HepG2 (cell line): ENCODE measurements around the gene UGT1A3. TPM values are rescaled to one million over a fixed set of nuclear protein-coding genes. Genes with fewer than 3 reads are reported as not detected.
A peak's percentile ranks its signal among the peaks of the same experiment; 100 is the strongest.

Experiments
- ATAC-seq: fragments of 200-7000 bp; cut with Tn5 transposase; 3 replicates; pipeline ENCODE4 v1.9.1; 2020; ENCODE audit warnings: mild to moderate bottlenecking, moderate library complexity
- BruUV-seq: library from RNA; stranded (reverse); fragments of 400-500 nt; replicated peaks from 2 replicates; lab custom pipeline; 2021; lab: Mats Ljungman, UMichigan
- CTCF ChIA-PET: fragments of 300-600 bp; formaldehyde crosslinking; extraction: SDS; loops from one replicate; lab custom pipeline; 2021; ENCODE audit warnings: low total read pairs, inconsistent platforms, low intra/inter-chr PET ratio; lab: Yijun Ruan, JAX
- POLR2A ChIA-PET: fragments of 350-600 bp; sonication (Branson Sonifier 250); formaldehyde crosslinking; loops from one replicate; lab custom pipeline; 2020; ENCODE audit warnings: antibody characterized with exemption, inconsistent platforms; lab: Yijun Ruan, JAX
- DNase-seq: peaks from one replicate; pipeline ENCODE4 v3.0.0-alpha.2; 2015; ENCODE audit warnings: low spot score
- FAIRE-seq: peaks from 3 replicates; lab custom pipeline; 2011; peaks lifted over from hg19 to GRCh38; lab: Jason Lieb, UNC
- H2AFZ ChIP-seq: one replicate; pipeline ENCODE4 v1.6.1; 2011; ENCODE audit warnings: low read length, inconsistent platforms
- H3K27ac ChIP-seq: fragments of 300-600 bp; 3 replicates; pipeline ENCODE4 v1.8.0; 2011; ENCODE audit warnings: mixed run types, mild to moderate bottlenecking, mixed read lengths, low read length, inconsistent platforms; ENCODE audit not compliant: insufficient read depth; ENCODE audit errors: extremely low read length
- H3K27me3 ChIP-seq, 2 experiments: fragments of 200-600 bp in 1 of 2; 2 replicates in 1 of 2; 3 replicates in 1 of 2; pipeline versions ENCODE4 v1.6.0 to v1.8.0; 2011; ENCODE audit warnings: low read length in 2 of 2, mild to moderate bottlenecking in 2 of 2, moderate library complexity in 2 of 2, inconsistent platforms in 1 of 2; ENCODE audit not compliant: insufficient read depth in 2 of 2, control insufficient read depth in 1 of 2
- H3K36me3 ChIP-seq, 2 experiments: fragments of 200-600 bp in 1 of 2; replicated peaks in 1 of 2; 2 replicates in 1 of 2; 3 replicates in 1 of 2; pipeline versions ENCODE4 v1.5.1 to v1.8.0; 2011; ENCODE audit warnings: low read length in 2 of 2, inconsistent platforms in 1 of 2; ENCODE audit not compliant: insufficient read depth in 2 of 2, control insufficient read depth in 1 of 2
- H3K4me1 ChIP-seq: 2 replicates; pipeline ENCODE4 v1.5.1; 2012; ENCODE audit warnings: low read length, inconsistent platforms; ENCODE audit not compliant: insufficient read depth
- H3K4me2 ChIP-seq: 2 replicates; pipeline ENCODE4 v1.6.0; 2011; ENCODE audit warnings: low read depth, low read length, inconsistent platforms
- H3K4me3 ChIP-seq, 3 experiments: fragments of 200-600 bp in 1 of 3; sonication (generic), shearing (Covaris generic) in 1 of 3; replicated peaks in 1 of 3; 2 replicates each; pipeline ENCODE4 v1.5.1; 2011 to 2016; ENCODE audit warnings: low read length in 3 of 3, inconsistent platforms in 2 of 3, low read depth in 2 of 3, mild to moderate bottlenecking in 2 of 3, control low read depth in 1 of 3, mixed read lengths in 1 of 3; ENCODE audit not compliant: insufficient read depth in 1 of 3
- H3K79me2 ChIP-seq: one replicate; pipeline ENCODE4 v1.6.1; 2011; ENCODE audit warnings: low read length, inconsistent platforms; ENCODE audit not compliant: insufficient read depth
- H3K9ac ChIP-seq: 2 replicates; pipeline ENCODE4 v1.6.0; 2011; ENCODE audit warnings: mild to moderate bottlenecking, low read depth, low read length, inconsistent platforms; ENCODE audit not compliant: insufficient read depth
- H3K9me3 ChIP-seq: 2 replicates; pipeline ENCODE4 v1.5.1; 2012; ENCODE audit warnings: mild to moderate bottlenecking, low read length
- H4K20me1 ChIP-seq: 2 replicates; pipeline ENCODE4 v1.6.0; 2011; ENCODE audit warnings: inconsistent platforms, mild to moderate bottlenecking, low read length, moderate library complexity; ENCODE audit not compliant: insufficient read depth
- CBX5 ChIP-seq: sonication (generic); formaldehyde crosslinking; IDR thresholded peaks from 2 replicates; pipeline ENCODE4 v1.4.0; 2020; ENCODE audit warnings: missing genetic modification reagents, borderline replicate concordance
- HOXA7 ChIP-seq: sonication (generic); formaldehyde crosslinking; IDR thresholded peaks from 2 replicates; pipeline ENCODE4 v1.8.1; 2022; ENCODE audit warnings: mild to moderate bottlenecking, missing genetic modification reagents, moderate library complexity
- HOXA9 ChIP-seq: sonication (generic); formaldehyde crosslinking; IDR thresholded peaks from 2 replicates; pipeline ENCODE4 v1.8.1; 2022; ENCODE audit warnings: missing genetic modification reagents, mild to moderate bottlenecking, moderate library complexity, borderline replicate concordance
- SKIL ChIP-seq: sonication (generic); formaldehyde crosslinking; IDR thresholded peaks from 2 replicates; pipeline ENCODE4 v1.8.0; 2022; ENCODE audit warnings: missing genetic modification reagents, mild to moderate bottlenecking, moderate library complexity, borderline replicate concordance
- TERF1 ChIP-seq: sonication (generic); formaldehyde crosslinking; IDR thresholded peaks from 2 replicates; pipeline ENCODE4 v1.8.0; 2022; ENCODE audit warnings: mild to moderate bottlenecking, missing genetic modification reagents, moderate library complexity
- ZFAT ChIP-seq: sonication (generic); formaldehyde crosslinking; conservative IDR thresholded peaks from 2 replicates; pipeline ENCODE4 v1.8.1; 2023; ENCODE audit warnings: missing genetic modification reagents, inconsistent platforms
- ZFYVE20 ChIP-seq: sonication (generic); formaldehyde crosslinking; IDR thresholded peaks from 2 replicates; pipeline ENCODE4 v1.8.0; 2023; ENCODE audit warnings: low read depth, mild to moderate bottlenecking, moderate library complexity, missing genetic modification reagents, borderline replicate concordance
- ZNF619 ChIP-seq: sonication (generic); formaldehyde crosslinking; IDR thresholded peaks from 2 replicates; pipeline ENCODE4 v1.4.0; 2020; ENCODE audit warnings: mild to moderate bottlenecking, missing genetic modification reagents
- ZNF720 ChIP-seq: sonication (generic); formaldehyde crosslinking; IDR thresholded peaks from 2 replicates; pipeline ENCODE4 v1.4.0; 2020; ENCODE audit warnings: missing genetic modification reagents
- WGBS: methylation state at CpG from one replicate; pipeline ENCODE4 v1.1.6; 2017; ENCODE audit warnings: low lambda C conversion rate; 5-methylcytosine and 5-hydroxymethylcytosine counted together
- in situ Hi-C: cut with HindIII; loops from 2 replicates; pipeline ENCODE4 v1.10.0; 2017; ENCODE audit warnings: low pct_unique_long_range_greater_than_20kb; ENCODE audit not compliant: extremely low pct_ligation_motif_present
- intact Hi-C: fragments of 100-400 bp; cut with micrococcal nuclease; formaldehyde crosslinking; loops from one replicate; pipeline ENCODE4 v1.10.0; 2022; ENCODE audit not compliant: unreplicated experiment
- polyA plus RNA-seq, 8 experiments: library from polyadenylated mRNA; depleted of rRNA in 3 of 8; stranded (reverse) in 7 of 8; unstranded in 1 of 8; fragments of >200 nt; fragmentation: Illumina TruSeq in 4 of 8; extraction: Trizol in 4 of 8; gene quantifications; 2 replicates each; pipeline versions ENCODE4 v1.2.1 to v1.2.3, GENCODE V29; 2011 to 2016; ENCODE audit warnings: low read depth in 4 of 8, missing spikeins in 1 of 8, mixed read lengths in 1 of 8; ENCODE audit not compliant: insufficient read depth in 1 of 8
- total RNA-seq, 5 experiments: library from RNA; depleted of rRNA; stranded (reverse); fragments of >200 nt; fragmentation: Illumina TruSeq; extraction: Trizol; gene quantifications; 2 replicates each; pipeline ENCODE4 v1.2.3, GENCODE V29; 2016; ENCODE audit warnings: low read depth in 1 of 5

Gene UGT1A3
- total and polyA plus RNA-seq, 2 of the 13 experiments (the other 11 are each of a cell fraction or from before 2014, with no cell fraction given): not detected

DNA sequence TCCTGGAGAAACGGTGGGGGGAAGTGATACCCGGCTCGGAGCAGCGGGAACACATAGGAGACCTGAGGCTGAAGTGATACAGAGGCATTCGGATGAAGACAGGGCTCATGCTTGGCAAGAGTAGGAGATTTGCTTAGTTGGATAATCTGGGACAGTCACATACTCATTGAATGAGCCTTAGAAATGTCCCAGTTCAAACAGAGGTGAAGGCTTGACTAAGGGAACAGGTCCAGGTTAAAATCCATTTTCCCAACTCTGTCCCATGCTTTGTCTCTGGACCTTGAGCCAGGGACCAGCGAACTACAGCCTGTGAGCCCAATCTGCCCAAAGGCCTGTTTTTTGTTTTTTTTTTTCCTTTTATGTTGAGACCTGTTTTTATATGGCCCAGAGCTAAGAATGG lies 34.9 kb upstream of the UGT1A3 start:
- CTCF ChIA-PET: no interaction called here
- peaks cover 16% of the 10 kb centered on the region for H3K4me1 ChIP-seq
- in situ Hi-C loops: no loop called here
- intact Hi-C loops: no loop called here
- H3K27ac ChIP-seq: no peak overlapping the region
- no peaks in the 10 kb centered on the region for H3K9me3 ChIP-seq
- H3K4me3 ChIP-seq: no peak overlapping the region
- no peaks in the 10 kb centered on the region for H4K20me1 ChIP-seq
- 77% methylated on average over 6 of the region's 6 CpGs for WGBS
- FAIRE-seq: no peak
- TF ChIP-seq CBX5 (CRISPR knock-in tag): 0 out of 2 replicates have a peak, but pooled peaks have one; percentile 20
- no peak for TF ChIP-seq ZNF720
- H2AFZ ChIP-seq: no peak overlapping the region
- no peak overlapping the region for H3K9ac ChIP-seq
- no peaks in the 10 kb centered on the region for H3K79me2 ChIP-seq
- no peaks in the 10 kb centered on the region for H3K27me3 ChIP-seq
- no peak overlapping the region for H3K4me2 ChIP-seq
- no peaks in the 10 kb centered on the region for H3K36me3 ChIP-seq
- no TSS peak for BruUV-seq
- ATAC-seq: peak; percentile 40; the same call in 2 of the 3 replicates
- POLR2A ChIA-PET: no interaction called here
- no peak for DNase-seq

- H3K4me3 ChIP-seq: no peak overlapping the region
- no peak overlapping the region for H3K9ac ChIP-seq
- H3K4me2 ChIP-seq: no peak overlapping the region
- no TSS peak for BruUV-seq
- intact Hi-C loops: no loop called here
- 75% methylated on average over 4 of the region's 4 CpGs for WGBS
- H3K27me3 ChIP-seq: no peaks in the 10 kb centered on the region
- no peak for FAIRE-seq
- POLR2A ChIA-PET: no interaction called here
- CTCF ChIA-PET: no interaction called here
- H3K9me3 ChIP-seq: no peaks in the 10 kb centered on the region
- no peaks in the 10 kb centered on the region for H3K79me2 ChIP-seq
- TF ChIP-seq SKIL (no peak), ZNF619 (CRISPR knock-in tag) (no peak), HOXA7 (CRISPR knock-in tag) (no peak), ZFAT (no peak), TERF1 (CRISPR knock-in tag) (no peak), ZFYVE20 (no peak), HOXA9 (CRISPR knock-in tag) (no peak)
- no peaks in the 10 kb centered on the region for H3K36me3 ChIP-seq
- peaks cover 15% of the 10 kb centered on the region for H3K4me1 ChIP-seq
- no peak overlapping the region for H2AFZ ChIP-seq
- in situ Hi-C loops: no loop called here
- ATAC-seq: no peak
- no peak for DNase-seq
- no peaks in the 10 kb centered on the region for H4K20me1 ChIP-seq
- no peak overlapping the region for H3K27ac ChIP-seq
These were observed 30.1 kb upstream of the UGT1A3 start for GRCh38 chr2:233698740-233699139.
